Measurements from ENCODE around the gene ACTN4.

DNA sequence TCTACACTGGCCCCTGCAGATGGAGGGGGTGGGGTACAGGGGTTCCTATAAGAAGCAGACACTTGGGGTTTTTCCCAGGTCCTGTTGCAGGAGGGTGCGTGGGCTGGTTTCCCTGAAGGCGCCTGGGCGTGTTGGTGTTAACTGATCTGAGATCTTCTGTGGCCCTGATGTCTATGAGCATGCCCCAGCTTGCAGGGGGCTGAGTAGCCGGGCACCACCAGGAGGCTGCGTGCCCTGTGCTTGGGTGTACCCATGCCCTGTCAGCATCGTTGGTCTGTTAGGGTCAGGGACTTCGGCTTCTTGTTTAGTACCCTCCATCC is 51.5 kb downstream of the ACTN4 start:
- TF ChIP-seq, protein P1, sequence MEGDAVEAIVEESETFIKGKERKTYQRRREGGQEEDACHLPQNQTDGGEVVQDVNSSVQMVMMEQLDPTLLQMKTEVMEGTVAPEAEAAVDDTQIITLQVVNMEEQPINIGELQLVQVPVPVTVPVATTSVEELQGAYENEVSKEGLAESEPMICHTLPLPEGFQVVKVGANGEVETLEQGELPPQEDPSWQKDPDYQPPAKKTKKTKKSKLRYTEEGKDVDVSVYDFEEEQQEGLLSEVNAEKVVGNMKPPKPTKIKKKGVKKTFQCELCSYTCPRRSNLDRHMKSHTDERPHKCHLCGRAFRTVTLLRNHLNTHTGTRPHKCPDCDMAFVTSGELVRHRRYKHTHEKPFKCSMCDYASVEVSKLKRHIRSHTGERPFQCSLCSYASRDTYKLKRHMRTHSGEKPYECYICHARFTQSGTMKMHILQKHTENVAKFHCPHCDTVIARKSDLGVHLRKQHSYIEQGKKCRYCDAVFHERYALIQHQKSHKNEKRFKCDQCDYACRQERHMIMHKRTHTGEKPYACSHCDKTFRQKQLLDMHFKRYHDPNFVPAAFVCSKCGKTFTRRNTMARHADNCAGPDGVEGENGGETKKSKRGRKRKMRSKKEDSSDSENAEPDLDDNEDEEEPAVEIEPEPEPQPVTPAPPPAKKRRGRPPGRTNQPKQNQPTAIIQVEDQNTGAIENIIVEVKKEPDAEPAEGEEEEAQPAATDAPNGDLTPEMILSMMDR (IDR thresholded peaks at IDR 0.05): no peak
- no peak for TF ChIP-seq POLR2A (IDR thresholded peaks at IDR 0.05)
